Measurements from ENCODE around the gene FPR3.

The FPR3 gene

DNA sequence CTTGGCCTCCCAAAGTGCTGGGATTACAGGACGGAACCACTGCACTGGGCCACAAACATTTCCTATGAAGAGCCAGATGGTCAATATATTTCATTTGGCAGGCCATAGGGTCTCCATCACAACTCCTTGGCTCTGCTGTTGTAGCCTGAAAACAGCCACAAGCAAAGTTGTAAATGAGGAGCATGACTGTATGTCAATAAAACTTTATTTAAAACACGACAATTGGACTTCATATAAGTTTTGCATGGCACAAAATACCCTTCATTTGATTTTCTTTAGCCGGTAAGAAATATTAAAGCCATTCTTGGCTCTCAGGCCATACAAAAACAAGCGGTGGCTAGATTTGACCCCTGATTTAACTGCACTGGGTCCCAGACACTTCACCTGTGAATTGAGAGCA, 40.2 kb upstream of the FPR3 start:
- CTCF ChIA-PET: no interaction called here
- TF ChIP-seq, protein P1, sequence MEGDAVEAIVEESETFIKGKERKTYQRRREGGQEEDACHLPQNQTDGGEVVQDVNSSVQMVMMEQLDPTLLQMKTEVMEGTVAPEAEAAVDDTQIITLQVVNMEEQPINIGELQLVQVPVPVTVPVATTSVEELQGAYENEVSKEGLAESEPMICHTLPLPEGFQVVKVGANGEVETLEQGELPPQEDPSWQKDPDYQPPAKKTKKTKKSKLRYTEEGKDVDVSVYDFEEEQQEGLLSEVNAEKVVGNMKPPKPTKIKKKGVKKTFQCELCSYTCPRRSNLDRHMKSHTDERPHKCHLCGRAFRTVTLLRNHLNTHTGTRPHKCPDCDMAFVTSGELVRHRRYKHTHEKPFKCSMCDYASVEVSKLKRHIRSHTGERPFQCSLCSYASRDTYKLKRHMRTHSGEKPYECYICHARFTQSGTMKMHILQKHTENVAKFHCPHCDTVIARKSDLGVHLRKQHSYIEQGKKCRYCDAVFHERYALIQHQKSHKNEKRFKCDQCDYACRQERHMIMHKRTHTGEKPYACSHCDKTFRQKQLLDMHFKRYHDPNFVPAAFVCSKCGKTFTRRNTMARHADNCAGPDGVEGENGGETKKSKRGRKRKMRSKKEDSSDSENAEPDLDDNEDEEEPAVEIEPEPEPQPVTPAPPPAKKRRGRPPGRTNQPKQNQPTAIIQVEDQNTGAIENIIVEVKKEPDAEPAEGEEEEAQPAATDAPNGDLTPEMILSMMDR (IDR thresholded peaks at IDR 0.05; ENCODE audit: control extremely low read depth, extremely low read depth, low read depth, missing control alignments): no peak
- DNase-seq (ENCODE audit: extremely low spot score): no peak
- POLR2A ChIA-PET: no interaction called here

DNA sequence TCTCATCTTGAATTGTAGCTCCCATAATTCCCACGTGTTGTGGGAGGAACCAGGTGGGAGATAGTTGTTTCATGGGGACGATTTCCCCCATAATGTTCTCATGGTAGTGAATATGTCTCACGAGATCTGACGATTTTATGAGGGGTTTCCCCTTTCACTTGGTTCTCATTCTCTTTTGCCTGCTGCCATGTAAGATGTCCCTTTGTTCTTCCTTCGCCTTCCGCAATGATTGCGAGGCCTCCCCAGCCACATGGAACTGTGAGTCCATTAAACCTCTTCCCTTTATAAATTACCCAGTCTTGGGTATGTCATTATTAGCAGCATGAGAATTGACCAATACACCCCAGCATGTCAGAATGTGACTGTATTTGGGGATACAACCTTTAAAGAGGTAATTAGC, 39.4 kb upstream of the FPR3 start:
- DNase-seq (ENCODE audit: extremely low spot score): no peak
- TF ChIP-seq, protein P1 (IDR thresholded peaks at IDR 0.05; ENCODE audit: control extremely low read depth, extremely low read depth, low read depth, missing control alignments): no peak
- ChIA-PET CTCF (no interaction called here), POLR2A (no interaction called here)

DNA sequence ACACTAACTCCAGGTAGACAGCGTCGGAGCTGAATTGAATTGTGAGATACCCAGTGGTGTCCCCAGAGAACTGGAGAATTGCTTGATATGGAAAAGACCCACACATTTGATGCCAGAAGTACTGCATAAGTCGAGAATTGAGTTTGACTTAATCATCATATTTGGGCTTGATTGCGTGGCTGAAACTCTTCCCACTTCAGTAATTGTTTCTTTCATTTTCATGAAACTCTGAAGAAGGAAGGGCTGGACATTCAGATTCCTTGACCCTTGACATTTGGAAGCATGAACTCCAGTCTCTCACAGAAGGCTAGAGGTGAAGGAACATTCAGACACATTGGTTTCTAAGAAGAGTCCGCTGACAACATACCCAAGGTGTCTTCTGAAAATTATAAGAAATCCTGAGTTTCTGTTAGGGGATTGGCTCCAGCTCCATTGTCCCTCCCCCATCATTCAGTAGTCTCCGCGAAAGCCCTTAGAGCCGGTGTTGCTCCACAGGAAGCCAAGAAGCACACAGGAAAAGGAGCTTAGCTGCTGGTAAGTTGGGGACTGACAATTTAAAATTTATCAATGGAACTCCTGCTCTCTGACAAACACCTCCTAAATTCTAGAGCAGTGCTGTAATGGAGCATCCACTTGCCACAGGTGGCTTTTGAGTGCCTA, 34.1 kb upstream of the FPR3 start, which contains the start of gene FPR2:
TSS of gene FPR2 (plus strand) at position 484 of the 660 bp plus-strand sequence. CDS start 7,479 bp downstream, outside the sequence.
- ChIA-PET POLR2A (no interaction called here), CTCF (no interaction called here)
- TF ChIP-seq, protein P1 (IDR thresholded peaks at IDR 0.05; ENCODE audit: control extremely low read depth, extremely low read depth, low read depth, missing control alignments): no peak
- DNase-seq (ENCODE audit: extremely low spot score): no peak

DNA sequence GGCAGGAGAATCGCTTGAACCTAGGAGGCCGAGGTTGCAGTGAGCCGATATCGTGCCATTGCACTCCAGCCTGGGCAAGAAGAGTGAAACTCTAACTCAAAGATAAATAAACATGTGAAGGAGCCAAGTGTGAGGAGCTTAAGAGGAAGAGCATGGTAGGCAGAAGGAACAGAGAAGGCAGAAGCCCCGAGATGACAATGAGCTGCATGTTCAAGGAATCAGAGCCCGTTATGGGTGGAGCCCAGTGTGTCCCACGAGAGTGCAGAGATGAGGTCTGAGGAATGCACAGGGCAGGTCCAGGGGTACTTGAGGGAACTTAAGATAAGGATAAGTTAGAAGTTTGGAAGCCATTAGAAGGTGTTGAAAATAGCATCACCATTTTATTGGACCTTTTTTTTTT, 33.3 kb upstream of the FPR3 start:
- ChIA-PET POLR2A (no interaction called here), CTCF (no interaction called here)
- DNase-seq (ENCODE audit: extremely low spot score): no peak
- TF ChIP-seq, protein P1 (IDR thresholded peaks at IDR 0.05; ENCODE audit: control extremely low read depth, extremely low read depth, low read depth, missing control alignments): no peak

DNA sequence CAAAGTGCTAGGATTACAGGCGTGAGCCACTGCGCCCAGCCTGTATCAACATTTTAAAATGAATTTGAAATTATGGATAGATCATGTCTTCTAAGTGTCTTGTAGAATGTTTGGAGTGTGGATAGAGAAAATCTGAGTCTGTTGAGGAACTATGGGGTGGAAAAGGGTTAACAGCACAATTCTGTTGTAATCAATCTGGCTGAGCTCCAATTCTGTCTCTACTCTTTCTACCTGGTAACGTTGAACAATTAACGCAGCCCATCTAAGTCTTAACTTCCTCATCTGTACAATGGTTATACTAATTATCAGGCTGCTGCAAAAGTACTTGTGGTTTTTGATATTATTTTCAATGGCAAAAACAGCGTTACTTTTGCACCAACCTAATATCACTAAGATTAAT, 29.9 kb upstream of the FPR3 start:
- no peak for DNase-seq (ENCODE audit: extremely low spot score)
- CTCF ChIA-PET: no interaction called here
- POLR2A ChIA-PET: no interaction called here
- TF ChIP-seq, protein P1 (IDR thresholded peaks at IDR 0.05; ENCODE audit: control extremely low read depth, extremely low read depth, low read depth, missing control alignments): no peak

DNA sequence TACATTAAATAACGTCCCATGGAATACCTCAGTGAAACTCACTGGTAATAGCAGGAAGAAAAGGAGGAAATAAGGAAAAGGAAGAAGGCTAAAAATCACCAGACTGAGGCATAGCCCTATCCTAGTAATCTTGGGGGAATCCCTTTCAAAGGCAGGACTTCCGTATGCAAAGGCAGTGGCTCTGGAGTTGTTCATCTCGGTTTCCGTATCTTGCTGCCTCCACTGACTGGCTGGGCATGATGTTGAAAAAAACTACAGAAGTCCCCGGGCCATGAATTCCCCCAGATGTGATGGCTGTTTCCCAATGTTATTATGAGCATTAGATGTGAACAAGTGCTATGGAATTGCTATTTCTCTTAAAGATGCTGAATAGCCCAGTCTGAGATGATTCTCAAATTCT, 28.5 kb upstream of the FPR3 start:
- ChIA-PET CTCF (no interaction called here), POLR2A (no interaction called here)
- DNase-seq (ENCODE audit: extremely low spot score): no peak
- TF ChIP-seq, protein P1 (IDR thresholded peaks at IDR 0.05; ENCODE audit: control extremely low read depth, extremely low read depth, low read depth, missing control alignments): no peak
